Right cardiac atrium (tissue), 5 donors: ENCODE results near the gene CELF5. TPM values are rescaled to one million over a fixed set of nuclear protein-coding genes. Genes with fewer than 3 reads are reported as not detected.

Experiments
- ATAC-seq, 2 donors: fragments of 200-7000 bp; cut with Tn5 transposase; one replicate each; pipeline versions ENCODE4 v1.8.0 to v1.9.1; 2020; ENCODE audit warnings: moderate library complexity in 2 of 2, mild to moderate bottlenecking in 1 of 2
- DNase-seq, 3 donors: peaks; one replicate each; pipeline ENCODE4 v3.0.0-alpha.2; 2020
- H3K27ac ChIP-seq: one replicate; pipeline ENCODE4 v1.5.1; 2013; ENCODE audit warnings: mild to moderate bottlenecking, low read length, control low read depth, moderate library complexity
- H3K27me3 ChIP-seq: one replicate; pipeline ENCODE4 v1.6.1; 2013; ENCODE audit not compliant: control insufficient read depth, insufficient read depth
- H3K4me1 ChIP-seq: one replicate; pipeline ENCODE4 v1.6.1; 2013; ENCODE audit warnings: low read length; ENCODE audit not compliant: control insufficient read depth, insufficient read depth
- H3K4me3 ChIP-seq: one replicate; pipeline ENCODE4 v1.5.1; 2013; ENCODE audit warnings: low read length, control low read depth
- H3K9me3 ChIP-seq: one replicate; pipeline ENCODE4 v1.6.1; 2013; ENCODE audit warnings: low read length; ENCODE audit not compliant: control insufficient read depth
- WGBS: extraction: QIAGEN DNeasy Blood & Tissue Kit; methylation state at CpG from one replicate; pipeline ENCODE4 v1.1.7; 2013; 5-methylcytosine and 5-hydroxymethylcytosine counted together
- intact Hi-C, 4 donors: fragments of 100-400 bp; cut with DNase I; formaldehyde crosslinking; loops; one replicate each; pipeline versions ENCODE4 v1.11.0 to v1.14.0; 2022 to 2023
- polyA plus RNA-seq: library from polyadenylated mRNA; stranded (reverse); fragments of 200-250 nt; gene quantifications from one replicate; pipeline ENCODE4 v1.2.3, GENCODE V29; 2013
- total RNA-seq, 4 donors: library from RNA; stranded (reverse); fragmentation: NEBNext Ultra II Directional; extraction: Animal tissue kit (Norgen Biotek cat#: 25700); gene quantifications; one replicate each; pipeline ENCODE4 v1.2.1, GENCODE V29; 2021
- donor health status: healthy with polysubstance abuse.
- donor health status: DM: no; HTN: yes; CAD: no.
- donor health status: DM: no; HTN: no; CAD: no.
- donor health status: DM: no; HTN: yes; CAD: no; lungs with severe emphysema.
- donor health status: DM: yes; HTN: yes; CAD: no.

CELF5 gene
- total and polyA plus RNA-seq, 5 donors: 0.14 to 0.20 TPM; not detected in 3

DNA sequence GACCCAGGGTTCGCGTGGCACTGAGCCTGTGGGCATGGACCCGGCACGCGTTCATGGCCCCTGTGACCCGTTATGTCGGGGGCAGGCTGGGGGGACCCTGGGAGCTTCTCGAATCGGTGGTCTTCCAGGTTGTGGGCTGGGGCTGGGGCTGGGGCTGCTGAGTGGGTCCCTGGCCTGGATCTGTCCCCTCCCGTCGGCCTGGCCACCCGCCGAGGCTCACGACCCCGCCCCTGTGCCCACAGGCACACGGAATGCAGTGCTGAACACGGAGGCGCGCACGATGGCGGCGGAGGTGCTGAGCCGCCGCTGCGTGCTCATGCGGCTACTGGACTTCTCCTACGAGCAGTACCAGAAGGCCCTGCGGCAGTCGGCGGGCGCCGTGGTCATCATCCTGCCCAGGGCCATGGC is 32.2 kb upstream of the CELF5 start:
- intact Hi-C loops: no loop called here
- WGBS: 96% methylated on average over 32 of the region's 32 CpGs
- Histone ChIP-seq H3K27ac (no peak overlapping the region), H3K4me3 (no peak overlapping the region), H3K27me3 (no peaks in the 10 kb centered on the region), H3K9me3 (no peaks in the 10 kb centered on the region), H3K4me1 (no peaks in the 10 kb centered on the region)
- peak in 1 of 3 donors; percentile 39 for DNase-seq
- no peak for ATAC-seq

DNA sequence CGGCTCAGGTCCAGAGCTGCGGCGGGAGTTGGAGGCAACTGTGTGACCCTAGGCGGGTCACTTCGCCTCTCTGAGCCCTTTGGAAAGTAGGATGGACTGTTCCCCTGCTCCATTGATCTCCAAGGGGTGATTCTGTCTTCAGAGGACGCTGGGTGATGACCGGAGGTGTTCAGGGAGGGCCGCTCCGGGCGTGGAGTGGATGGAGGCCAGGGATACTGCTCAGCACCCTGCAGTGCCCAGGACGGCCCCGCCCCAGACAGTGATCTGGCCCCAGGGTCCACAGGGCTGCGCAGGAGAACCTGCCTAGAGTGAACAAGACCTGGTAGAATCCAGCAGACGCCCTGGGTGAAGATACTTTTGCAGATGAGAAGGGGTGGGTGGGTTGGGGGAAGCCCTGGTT is 31.8 kb upstream of the CELF5 start:
- Histone ChIP-seq H3K27ac (no peak overlapping the region), H3K27me3 (no peaks in the 10 kb centered on the region), H3K4me3 (no peak overlapping the region), H3K9me3 (no peaks in the 10 kb centered on the region), H3K4me1 (no peaks in the 10 kb centered on the region)
- peak in 1 of 3 donors; percentile 32 for DNase-seq
- ATAC-seq: no peak
- 96% methylated on average over 14 of the region's 14 CpGs for WGBS
- intact Hi-C loops: no loop called here

DNA sequence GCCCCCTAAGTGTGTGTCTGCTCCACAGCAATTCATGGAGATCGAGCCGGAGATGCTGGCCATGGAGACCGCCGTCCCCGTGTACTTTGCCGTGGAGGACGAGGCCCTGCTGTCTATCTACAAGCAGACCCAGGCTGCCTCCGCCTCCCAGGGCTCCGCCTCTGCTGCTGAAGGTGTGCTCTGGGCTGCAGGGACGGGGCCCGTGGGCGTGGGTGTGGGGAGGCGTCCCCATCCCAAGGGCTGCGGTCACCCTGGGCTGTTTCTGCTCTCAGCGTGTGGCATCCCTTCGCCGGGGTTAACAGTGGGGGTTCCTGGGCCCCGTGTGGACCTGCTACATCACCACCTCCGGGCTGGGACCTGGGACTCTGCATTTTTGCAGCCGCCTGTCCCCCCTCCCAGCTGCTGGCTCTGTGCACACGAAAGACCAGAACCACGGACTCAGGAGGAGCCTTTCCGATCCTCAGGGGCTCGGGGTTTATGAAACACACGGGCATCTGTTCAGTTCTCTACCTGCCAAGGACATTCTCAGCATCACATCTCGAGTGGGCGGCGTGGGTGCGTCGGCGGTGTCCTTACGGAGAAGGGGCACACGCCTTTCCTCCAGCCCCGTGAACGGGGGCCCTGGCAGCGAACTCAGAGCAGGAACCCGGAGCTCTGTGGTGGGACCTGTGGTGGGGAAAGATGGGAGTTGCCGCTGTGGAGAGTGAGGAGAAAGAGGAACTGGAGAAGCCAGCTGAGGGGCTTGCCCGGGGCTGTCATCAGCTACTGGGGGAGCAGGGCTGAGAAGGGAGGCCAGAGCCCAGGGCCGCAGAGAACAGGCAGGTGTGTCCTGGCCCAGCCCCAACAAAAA is 31.0 kb upstream of the CELF5 start:
- H3K4me3 ChIP-seq: no peak overlapping the region
- intact Hi-C loops: no loop called here
- no peak overlapping the region for H3K27ac ChIP-seq
- ATAC-seq: no peak
- no peaks in the 10 kb centered on the region for H3K4me1 ChIP-seq
- DNase-seq: peak in 1 of 3 donors; percentile 45
- no peaks in the 10 kb centered on the region for H3K9me3 ChIP-seq
- WGBS: 87% methylated on average over 40 of the region's 40 CpGs
- no peaks in the 10 kb centered on the region for H3K27me3 ChIP-seq

DNA sequence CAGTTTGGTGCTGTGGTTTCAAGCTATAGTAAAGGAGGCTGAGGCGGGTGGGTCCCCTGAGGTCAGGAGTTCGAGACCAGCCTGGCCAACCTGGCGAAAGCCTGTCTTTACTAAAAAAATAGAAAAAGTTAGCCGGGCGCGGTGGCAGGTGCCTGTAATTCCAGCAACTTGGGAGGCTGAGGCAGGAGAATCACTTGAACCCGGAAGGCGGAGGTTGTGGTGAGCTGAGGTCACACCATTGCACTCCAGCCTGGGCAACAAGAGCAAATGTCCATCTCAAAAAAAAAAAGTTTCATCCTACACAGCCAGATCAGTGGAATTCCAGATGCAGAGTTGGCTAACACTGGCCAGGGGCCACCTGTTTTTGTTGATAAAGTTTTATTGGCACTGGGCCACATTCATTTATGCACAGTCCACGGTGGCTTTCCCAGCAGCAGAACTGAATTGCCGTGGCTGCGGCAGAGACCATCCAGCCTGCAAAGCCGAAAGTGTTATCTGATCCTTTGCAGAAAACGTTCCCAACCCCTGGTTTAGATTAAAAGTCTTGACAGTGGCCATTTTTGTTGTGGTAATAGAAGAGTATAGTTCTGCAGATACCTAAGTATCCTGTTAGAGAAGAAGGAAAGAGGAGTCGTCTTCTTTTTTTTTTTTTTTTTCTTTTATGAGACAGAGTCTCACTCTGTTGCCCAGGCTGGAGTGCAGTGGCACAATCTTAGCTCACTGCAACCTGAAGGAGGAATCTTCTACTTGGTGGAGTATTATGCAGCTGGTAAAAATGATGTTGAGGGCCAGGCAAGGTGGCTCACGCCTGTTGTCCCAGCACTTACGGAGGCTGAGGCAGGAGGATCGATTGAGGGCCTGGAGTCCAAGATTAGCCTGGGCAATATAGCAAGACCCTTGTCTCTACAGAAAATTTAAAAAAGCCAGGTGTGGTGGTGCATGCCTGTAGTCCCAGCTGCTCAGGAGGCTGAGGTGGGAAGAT is 30.1 kb upstream of the CELF5 start:
- ATAC-seq: no peak
- WGBS: 91% methylated on average over 17 of the region's 17 CpGs
- no peak for DNase-seq
- Histone ChIP-seq H3K27me3 (no peaks in the 10 kb centered on the region), H3K9me3 (no peaks in the 10 kb centered on the region), H3K4me1 (no peaks in the 10 kb centered on the region), H3K27ac (no peak overlapping the region), H3K4me3 (no peak overlapping the region)
- intact Hi-C loops: no loop called here

DNA sequence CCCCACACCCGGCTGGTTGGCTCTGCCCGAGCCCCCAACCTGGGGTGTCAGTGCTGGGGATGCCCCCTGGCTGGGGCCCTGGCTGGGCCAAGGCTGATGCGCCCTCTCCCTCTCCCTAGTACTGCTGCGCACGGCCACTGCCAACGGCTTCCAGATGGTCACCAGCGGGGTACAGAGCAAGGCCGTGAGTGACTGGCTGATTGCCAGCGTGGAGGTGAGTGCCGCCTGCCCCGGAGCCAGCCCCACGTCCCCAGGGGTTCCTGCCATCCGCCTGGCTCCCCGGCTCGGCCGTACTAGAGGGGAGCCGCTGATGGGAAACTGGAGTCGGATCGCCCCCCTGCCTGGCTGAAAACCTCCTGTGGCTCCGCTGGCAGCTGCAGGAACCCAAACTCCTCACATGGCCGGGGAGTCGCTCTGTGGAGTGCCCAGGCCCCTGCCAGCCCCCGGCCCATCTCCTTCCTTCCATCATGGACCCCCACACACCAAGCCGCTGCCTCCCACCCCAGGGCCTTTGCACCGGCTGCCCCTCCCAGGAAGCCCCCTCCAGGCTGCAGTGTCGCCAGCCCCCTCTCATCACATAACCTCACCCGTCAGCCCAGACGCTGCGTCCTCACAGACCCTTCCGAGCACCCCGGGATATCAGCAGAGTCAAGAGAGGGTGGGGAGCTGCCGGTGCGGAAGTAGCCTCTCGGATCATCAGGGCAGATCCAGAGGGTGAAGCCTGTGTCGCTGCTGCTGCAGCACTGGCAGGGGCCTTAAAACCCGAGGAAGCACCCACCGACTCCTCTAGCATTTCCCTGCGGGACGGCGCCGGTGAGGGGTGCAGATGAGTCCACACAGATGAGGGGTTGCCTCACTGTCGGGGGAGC is 28.2 kb upstream of the CELF5 start:
- DNase-seq (no peak), ATAC-seq (no peak)
- Histone ChIP-seq H3K27me3 (no peaks in the 10 kb centered on the region), H3K4me1 (no peaks in the 10 kb centered on the region), H3K27ac (no peak overlapping the region), H3K9me3 (no peaks in the 10 kb centered on the region), H3K4me3 (no peak overlapping the region)
- 93% methylated on average over 42 of the region's 42 CpGs for WGBS
- intact Hi-C loops: no loop called here

DNA sequence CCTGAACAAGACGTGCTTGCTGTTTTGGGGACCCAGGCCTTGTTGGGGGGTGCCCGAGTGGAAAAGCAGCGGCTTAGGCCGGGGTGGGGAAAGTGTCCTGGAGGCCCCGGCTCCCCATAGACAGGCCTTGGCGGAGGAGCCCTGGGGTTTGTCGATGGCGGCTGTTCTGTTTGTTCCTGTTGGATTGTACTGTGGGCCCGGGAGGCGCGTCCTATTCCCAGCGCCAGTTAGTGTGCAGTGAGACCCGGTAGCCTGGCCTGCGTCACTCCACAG is 27.6 kb upstream of the CELF5 start:
- Histone ChIP-seq H3K27ac (no peak overlapping the region), H3K27me3 (no peaks in the 10 kb centered on the region), H3K9me3 (no peaks in the 10 kb centered on the region), H3K4me1 (no peaks in the 10 kb centered on the region), H3K4me3 (no peak overlapping the region)
- no peak for ATAC-seq
- WGBS: 93% methylated on average over 14 of the region's 14 CpGs
- no peak for DNase-seq
- intact Hi-C loops: no loop called here

DNA sequence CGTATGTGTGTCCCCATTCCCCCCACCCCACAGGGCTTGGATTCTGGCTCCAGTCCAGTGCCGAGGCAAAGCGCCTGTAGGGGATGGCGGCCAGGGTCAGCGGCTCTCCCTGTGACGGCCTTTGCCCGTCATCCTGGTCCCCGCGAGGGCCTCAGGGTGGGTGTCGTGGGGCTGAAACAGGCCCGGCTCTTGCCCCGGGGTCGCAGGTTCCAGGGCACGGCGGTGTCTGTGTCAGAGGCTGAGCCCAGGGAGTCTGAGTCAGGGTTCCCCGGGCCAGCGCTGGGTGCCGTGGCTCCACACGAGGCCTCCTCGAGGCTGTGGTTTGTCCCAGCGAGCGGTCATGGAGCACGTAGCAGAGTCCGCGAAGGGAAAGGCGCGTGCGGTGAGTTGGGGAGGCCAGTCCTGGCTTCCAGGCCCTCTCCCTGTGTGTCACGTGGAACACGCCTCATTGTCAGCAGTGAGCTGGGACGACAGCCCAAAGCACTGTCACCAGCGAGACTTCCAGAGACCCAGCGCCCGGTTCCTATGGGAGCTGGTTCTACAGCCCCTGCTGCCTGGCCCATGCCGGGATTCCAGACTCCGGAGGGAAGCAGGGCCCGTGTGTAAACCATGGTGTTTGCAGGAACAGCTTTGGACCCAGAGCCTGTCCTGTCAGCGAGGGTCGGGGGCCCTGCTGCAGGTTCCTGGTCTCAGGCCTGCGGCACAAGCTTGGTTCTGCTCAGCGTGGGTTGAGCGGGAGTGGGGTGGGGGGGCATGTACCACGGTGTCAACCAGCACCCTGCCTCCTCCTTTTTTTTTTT is 25.4 kb upstream of the CELF5 start:
- H3K27ac ChIP-seq: no peak overlapping the region
- 91% methylated on average over 43 of the region's 43 CpGs for WGBS
- no peak for ATAC-seq
- no peaks in the 10 kb centered on the region for H3K4me1 ChIP-seq
- H3K4me3 ChIP-seq: no peak overlapping the region
- H3K9me3 ChIP-seq: no peaks in the 10 kb centered on the region
- intact Hi-C loops: no loop called here
- DNase-seq: peak in 1 of 3 donors; percentile 57
- no peaks in the 10 kb centered on the region for H3K27me3 ChIP-seq

DNA sequence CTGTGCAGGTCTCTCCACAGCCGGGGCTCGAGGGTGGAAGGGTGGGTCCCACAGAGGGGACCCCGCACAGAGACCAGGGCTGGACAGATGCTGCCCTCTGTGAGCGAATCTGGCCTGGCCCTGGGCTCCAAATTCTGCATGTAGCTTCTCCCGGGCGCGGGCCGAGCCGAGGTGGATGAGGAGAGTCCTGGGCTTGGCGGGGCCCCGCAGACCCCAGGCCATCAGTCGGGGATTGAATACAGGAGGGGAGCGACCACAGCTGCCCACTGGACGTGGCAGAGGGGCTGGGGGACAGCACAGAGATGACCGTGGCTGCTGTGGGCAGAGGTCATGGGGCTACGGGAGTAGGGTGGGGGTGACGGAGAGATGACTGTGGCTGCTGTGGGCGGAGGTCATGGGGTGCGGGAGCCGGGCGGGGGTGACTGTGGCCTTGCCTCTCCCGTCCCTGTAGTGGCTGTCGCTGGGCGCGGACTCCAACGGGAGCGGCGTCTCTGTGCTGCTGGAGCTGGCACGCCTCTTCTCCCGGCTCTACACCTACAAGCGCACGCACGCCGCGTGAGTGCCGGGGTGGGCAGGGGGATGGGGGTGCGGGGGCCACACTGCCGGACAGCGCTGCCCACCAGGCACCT is 23.3 kb upstream of the CELF5 start:
- no peaks in the 10 kb centered on the region for H3K9me3 ChIP-seq
- 97% methylated on average over 39 of the region's 39 CpGs for WGBS
- ATAC-seq: no peak
- no peak overlapping the region for H3K27ac ChIP-seq
- H3K4me1 ChIP-seq: no peaks in the 10 kb centered on the region
- intact Hi-C loops: no loop called here
- H3K4me3 ChIP-seq: no peak overlapping the region
- no peaks in the 10 kb centered on the region for H3K27me3 ChIP-seq
- no peak for DNase-seq

DNA sequence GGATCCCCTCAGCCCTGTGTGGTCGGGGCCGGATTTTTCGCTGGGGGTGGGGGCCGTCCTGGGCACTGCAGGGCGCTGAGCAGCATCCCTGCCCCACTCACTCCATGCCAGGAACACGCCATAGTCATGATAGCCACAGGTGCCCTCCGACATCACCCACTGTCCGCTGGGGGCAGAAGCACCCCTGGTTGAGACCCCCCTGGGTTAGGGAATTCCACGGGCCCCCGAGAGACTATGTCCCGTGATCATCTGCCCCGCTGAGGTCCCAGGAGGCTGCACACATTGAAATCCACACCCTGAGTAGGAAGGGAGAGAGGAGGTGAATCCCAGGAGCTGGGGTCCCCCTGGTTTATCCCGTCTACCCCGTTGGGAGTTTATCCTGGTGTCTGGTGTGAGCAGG is 22.6 kb upstream of the CELF5 start:
- DNase-seq (no peak), ATAC-seq (no peak)
- Histone ChIP-seq H3K4me1 (no peaks in the 10 kb centered on the region), H3K27me3 (no peaks in the 10 kb centered on the region), H3K9me3 (no peaks in the 10 kb centered on the region), H3K4me3 (no peak overlapping the region), H3K27ac (no peak overlapping the region)
- intact Hi-C loops: no loop called here
- 96% methylated on average over 14 of the region's 14 CpGs for WGBS

DNA sequence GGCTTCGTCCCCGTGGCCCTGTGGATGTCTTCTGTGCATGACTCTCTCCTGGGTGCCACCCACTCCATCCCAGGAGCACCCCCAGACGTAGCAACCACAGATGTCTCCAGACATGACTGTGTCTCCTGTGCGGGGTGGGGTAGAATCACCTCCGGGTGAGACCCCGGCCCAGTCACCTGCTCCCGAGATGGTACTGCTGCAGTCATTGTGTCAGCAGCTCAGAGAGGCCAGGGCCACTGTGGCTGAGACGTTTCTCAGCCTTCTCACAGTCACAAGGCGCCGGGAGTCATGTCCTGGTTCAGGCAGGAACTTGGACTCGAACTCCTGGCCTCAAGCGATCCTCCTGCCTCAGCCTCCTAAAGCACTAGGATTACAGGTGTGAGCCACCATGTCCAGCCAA is 22.1 kb upstream of the CELF5 start:
- intact Hi-C loops: no loop called here
- 91% methylated on average over 12 of the region's 12 CpGs for WGBS
- Histone ChIP-seq H3K4me3 (no peak overlapping the region), H3K27ac (no peak overlapping the region), H3K4me1 (no peaks in the 10 kb centered on the region), H3K9me3 (no peaks in the 10 kb centered on the region), H3K27me3 (no peaks in the 10 kb centered on the region)
- no peak for DNase-seq
- no peak for ATAC-seq
